ENCODE data around the gene KCNK18.

Gene KCNK18

DNA sequence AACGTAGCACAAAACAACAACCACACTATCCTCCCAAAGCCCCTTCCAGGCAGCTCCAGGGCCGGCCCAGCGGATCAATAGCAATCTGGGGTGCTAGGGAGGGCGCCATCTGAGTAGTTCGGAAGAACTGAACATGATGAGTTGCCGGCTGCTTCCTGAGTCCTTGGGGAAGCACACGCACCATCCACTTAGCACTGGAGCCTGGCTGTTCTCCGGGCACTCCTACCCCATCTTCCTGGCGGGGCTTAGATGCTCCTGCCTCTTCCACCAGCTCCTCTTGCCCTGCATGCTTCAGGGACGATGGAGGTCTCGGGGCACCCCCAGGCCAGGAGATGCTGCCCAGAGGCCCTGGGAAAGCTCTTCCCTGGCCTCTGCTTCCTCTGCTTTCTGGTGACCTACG lies at the start of gene KCNK18:
Gene KCNK18, plus strand, starts transcription at position 301 of the 400 bp plus-strand sequence. Its CDS starts 0 bp downstream, at position 301.
- DNase-seq (ENCODE audit: low read depth in 2 of 2): no peak

DNA sequence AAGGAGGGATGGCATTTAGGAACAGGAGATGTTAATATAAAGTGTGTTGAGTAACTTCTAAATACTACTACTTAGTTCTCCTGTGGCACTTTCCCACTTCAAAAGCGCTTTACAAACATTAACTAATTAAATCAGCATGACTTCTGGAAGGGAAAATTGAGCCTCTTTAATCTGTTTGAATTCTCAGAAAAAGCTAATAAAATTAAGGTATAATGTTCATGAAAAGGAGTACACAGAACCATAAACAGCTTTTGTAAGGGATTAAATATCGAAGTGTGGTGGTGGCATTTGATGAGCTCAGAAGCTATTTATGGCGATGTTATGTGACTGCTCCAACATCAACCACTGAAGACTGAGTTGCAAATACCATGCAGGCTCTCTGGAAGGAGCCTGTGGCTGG lies 49.0 kb upstream of the KCNK18 start:
- no peak for DNase-seq (ENCODE audit: low read depth in 2 of 2)

DNA sequence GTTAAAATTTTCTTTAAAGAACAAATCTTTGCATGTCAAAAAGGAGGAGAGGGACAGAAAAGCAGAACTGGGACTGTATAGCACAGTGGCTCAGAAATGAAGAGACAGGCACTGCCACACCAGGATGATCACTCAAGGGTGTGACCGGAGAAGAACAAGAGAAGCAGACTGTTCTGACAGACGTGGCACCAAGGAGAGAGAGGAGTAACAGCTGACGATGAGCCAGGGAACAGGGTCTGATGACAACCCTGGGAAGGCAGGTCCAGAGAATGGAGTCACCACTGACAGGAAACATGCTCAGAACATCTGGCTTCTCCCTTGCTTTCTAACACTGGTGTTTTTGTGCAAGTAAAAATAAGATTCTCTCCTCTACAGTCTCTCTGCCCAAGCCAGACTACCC lies 44.6 kb upstream of the KCNK18 start:
- DNase-seq (ENCODE audit: low read depth in 2 of 2): no peak

DNA sequence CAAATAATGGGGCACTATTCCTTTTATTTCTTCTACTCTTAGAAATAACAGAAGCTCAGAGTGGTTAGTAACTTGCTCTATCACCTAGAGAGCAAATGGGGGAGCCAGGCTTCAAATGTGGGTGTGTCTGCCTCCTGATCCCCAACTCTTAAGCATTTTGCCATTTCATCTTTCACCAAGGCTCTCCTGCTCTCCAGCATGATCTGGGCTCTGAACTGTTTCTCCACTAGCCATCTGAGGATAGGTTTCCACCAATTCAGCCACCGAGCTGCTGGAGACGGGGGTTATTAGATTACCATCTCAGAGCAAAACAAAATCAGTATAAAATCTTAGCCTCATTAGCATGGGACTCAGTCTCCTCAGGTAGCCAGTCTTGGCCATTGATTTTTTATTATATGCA lies 39.0 kb upstream of the KCNK18 start:
- no peak for DNase-seq (ENCODE audit: low read depth in 2 of 2)

DNA sequence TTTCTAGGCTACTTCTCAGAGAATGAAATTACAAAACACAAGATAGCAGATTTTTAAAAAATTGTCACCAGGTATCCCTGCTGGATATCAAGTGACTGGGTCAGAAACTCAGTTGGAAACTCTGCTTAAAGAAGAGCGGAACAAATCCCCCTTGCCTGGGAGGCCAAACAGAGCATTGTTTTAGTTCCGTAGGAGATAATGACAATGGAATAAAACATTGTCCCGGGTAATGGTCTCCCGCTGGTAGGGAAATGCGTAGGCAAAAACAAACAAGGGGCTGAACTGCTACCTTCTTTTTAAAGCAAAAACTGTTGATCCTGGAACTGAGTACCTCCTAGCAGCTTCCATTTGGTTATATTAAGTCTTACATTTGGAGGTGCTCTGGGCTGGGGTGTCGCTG lies 37.9 kb upstream of the KCNK18 start:
- DNase-seq (ENCODE audit: low read depth in 2 of 2): no peak

DNA sequence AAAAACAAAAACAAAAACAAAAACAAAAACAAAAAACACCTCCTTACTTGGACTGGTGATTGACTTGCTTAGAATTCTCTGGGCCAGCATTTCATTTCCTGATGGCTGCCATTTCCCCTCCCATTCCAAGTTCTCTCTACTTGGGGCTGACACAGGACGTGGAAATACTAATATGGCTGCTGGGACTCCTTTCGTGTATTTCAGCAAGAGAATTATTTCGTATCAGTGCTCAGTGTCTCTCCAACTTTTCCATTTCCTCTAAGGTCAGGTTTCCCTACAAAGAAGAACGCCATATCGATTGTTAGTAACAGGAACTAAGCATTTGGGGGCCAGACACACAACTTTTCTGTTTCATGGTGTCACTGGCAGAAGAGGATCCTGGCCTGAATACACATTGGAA lies 36.7 kb upstream of the KCNK18 start:
- no peak for DNase-seq (ENCODE audit: low read depth in 2 of 2)

DNA sequence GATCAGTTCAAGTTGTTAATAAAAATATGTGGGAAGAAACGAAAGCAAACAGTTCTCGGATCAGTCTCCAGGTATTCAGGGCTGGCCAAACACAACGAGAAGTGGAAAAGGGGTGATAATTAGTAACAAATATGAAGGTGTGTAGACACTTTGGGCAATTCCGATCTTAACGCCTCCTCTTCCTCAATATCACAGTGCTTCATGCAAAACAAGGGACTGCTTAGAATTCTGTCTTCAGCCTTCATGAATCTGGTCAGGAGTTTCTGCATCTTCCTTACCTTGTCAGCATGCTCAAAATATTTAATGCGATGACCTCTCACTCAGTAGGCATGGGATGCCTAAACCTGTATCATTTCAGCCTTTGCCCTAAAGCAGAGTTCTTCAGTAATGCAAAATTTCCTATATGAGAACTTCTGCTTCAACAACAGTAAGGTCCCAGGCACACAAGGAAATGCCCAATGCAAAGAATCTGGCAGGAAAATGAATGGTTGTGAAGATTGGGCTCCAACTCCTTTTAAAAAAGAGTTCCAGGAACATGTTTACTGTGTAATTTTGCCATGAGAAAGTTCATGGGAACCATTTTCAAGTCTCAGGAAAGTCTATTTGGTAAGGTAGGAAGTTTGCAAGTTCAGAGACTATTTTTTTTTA lies 35.8 kb upstream of the KCNK18 start:
- DNase-seq (ENCODE audit: low read depth in 2 of 2): no peak

DNA sequence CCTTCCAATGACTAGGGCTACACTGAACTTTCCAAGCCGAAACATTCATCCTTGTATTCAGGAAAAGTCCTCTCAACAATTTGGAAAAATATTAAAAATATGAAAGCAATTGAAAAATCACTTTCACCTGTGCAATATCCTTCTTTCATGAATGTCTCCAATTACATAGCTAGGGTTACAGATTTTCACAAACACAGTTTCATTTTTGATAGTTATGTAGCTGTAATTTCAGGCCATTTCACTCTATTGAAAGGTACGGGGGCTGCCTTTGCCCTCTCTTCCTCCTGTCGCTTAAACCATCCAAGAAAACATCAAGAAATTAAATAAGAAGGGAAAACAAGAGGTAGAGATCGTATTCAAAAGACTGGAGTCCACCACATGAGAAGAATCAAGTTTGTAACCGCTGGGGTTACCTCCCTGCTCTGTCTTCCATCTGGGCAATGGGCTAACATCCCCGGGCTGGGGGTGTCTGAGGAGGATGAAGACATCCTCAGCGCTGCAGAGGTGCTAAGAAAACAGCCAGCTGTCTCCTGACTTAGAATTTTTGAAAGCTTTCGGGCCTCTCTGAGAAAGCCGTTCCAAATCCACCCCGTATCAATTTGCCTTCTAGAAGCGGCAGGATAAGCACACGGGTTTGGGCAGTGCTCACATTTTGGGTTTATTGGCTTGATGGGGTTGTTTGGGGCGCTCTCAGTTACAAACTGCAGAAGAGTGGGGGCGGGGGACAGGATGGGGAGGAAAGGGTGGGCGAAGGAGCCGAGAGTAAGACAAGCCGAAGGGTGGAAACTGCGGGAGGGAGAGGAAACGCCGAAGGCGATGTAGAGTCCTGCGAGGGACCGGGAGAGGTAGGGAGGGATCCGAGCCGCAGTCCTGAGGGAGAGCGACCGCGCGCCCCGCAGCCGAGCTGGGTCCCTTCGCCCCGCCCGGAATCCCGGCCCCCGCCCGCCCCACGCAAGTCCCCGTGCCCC lies 34.9 kb upstream of the KCNK18 start:
- no peak for DNase-seq (ENCODE audit: low read depth in 2 of 2)

DNA sequence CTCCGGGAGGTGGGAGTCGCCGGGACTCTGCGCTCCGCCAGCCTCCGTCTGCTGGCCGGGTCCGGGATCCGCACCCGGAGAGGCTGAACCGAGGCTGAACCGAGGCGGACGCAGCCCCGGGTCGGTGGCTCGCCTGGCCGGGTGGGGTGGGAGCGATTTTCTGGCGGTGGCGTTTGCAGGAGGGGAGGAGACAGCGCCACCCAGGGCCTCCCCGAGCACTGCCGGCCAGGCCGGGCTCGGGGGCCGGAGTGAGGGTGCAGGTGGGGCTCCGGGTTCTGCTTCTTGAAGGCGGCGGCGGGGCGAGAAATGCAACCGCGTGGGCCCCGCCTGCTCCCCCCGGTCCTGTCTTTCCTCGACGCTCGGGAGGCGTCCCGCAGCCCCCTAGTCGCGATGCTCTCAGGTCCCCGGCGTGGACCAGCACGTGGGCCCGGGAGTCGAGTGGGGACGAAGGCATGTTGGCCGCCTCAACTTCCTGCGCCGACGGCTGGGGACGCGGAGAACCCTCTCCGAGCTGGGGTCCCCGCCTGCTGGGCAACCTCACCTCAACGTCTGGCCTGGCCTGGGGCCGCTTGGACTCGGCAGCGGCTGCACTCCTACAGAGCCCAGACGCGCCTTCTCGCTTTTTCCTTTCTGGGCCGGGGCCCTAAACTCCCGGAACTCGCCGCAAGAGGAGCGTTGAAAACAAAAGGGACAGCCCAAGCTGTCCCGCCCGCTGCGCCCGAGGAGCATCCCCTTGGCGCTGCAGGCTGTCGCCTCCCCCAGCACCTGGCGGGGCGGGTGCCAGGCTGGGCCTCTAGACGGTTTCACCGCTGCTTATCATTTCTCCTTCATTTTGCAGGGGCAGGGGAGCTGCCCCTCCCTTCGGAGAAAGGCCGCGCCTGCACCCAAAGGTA lies 34.0 kb upstream of the KCNK18 start:
- DNase-seq (ENCODE audit: low read depth in 2 of 2): no peak

DNA sequence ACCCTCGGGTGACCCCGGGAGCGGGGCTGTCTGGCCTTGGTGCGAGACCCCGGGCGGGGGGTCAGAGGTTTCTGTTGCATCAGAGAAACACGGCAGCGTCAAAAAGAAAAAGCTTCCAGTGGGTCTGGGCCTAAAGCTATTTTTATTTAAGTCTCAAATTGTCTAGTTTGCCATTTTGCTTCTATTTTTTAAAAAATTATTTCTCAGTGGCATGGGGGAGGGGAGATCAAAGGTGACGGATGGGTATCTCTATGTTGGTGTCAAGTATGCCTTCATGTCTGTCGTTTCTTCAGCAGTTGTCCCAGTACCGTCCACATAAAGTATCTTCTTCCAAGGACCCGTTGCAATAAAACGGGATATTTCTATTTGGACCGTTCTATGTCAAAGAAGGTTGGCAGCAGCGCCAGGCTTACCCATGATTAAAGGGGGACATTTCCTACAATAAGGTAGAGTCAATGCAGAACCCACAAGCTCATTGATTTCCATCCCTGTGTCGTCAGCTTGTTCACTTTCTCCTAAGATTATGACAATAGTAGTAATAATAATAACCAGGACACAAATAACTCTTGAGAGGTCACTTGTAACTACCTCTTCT lies 33.2 kb upstream of the KCNK18 start:
- no peak for DNase-seq (ENCODE audit: low read depth in 2 of 2)

DNA sequence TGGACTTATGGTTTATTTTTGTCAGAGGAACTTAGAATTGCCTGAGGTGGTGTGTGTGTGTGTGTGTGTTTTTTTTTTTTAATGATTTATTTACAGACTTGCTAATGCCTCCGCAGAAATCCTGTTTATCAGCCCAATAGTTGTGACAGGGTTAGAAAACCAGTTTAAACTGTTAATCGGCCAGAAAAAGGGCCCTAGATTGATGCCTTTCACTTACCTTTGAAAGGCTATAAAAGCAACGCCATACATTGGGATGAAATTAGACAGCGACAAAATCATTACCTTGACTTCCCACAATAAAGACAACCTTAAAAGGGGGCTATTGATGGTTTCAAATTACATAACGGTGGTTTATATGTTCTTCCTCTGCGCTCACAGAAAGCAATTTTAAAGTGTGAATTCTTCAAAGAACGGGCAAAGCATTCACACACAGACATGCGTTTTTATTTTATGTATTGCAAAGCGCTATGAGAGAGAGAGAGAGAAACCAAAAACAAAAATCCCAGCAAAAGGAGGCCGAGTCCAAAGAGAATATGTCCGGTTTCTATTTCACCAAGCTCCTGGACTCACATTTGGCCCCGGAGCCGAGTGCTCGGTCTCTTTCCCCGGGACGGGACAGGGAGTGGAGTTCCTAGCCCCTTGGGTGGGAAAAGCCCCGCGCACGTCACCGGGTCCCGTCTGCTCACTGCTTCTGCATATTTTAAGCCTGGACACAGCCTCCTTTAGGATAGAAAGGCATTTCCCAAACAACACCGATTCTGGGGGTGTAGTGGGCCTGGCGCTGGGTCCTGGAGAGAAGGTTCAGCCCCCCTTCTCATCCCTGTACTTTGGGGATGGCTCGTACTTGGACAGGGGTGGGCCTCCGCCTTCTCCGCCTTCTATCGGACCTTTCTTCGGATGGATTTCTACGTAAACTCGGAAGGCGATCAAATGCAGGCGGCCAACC lies 32.4 kb upstream of the KCNK18 start:
- no peak for DNase-seq (ENCODE audit: low read depth in 2 of 2)

DNA sequence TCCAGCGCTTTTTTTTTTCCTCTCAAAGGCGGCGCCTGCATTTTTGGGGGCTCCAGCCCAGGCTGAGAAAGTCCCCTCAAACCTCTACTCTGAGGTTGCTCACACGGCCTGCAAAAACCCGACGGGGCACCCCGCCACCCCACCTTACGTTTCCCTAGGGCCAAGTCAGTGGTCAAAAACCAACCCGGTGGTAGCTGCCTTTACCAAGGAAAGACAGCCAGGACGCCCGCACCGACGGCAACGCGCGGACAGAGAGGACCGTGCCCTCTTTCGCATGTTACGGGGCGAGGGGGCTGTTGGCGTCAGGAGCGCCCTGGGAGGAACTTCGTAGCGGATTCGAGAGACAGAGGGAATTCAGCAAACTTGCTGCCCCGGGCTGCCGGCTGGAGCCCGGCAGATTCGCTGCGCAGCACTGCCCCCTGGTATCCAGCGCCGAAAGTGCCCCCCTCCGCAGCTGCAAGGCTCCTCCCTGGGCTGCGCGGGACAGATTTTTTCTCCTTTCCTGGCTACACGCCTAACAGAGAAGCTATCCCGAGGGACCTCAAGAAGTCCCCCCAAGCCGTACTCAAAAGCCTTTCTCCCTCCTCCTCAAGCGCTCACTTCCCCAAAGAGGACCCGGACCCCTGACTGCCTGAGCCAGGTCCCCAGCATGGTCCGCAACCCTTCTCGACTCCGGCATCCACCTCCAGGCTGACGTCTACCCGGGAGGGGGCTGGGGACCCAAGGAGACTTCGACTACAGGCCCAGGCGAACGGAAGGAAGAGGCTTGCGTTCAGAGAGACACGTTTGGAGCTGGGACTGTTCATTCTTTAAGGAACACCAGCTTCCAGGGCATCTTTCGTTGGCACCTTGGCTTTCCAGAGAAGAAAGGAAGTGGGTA lies 31.5 kb upstream of the KCNK18 start:
- DNase-seq (ENCODE audit: low read depth in 2 of 2): no peak

DNA sequence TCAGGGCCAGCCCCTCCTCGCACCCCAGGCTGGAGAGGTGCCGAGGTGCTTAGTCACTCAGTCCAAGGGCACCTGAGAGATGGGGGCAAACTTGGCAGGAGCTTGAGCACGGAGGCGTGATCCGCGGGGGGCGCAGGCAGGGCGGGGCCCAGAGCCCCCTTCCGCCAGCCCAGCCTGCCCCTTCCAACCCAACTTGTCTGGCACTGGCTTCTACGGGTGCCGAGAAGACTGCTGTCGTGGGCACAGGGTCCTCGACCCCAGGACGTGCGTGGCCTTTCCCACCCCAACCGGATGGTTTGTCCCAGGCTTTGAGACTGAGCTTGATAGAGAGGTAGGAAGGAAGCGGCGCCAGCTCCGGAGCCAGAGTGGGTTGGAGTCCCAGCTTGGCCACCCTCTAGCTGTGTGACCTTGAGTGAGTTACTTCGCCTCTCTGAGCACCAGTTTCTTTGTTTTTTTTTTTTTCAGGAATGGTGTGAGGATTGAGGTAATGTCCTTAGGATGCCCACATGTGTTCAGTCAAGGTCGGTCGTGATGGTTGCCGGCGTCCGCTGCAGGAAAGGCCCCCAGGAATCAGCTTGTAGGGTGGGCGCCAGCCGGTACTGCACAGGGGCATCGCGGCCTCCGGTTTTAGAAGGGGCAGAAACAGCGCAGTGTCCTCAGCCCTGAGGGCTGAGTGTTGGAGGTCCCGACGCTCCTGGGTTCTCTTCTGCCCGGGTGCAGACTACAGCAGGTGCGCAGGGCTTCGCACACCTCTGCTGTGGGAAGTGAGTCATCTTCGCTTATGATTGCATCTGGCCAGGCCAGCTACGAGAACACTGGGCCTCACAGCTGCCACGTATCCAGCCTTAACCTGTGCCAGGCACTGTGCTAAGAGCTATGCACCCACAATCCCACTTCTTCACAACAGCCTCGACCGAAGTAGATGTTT lies 30.6 kb upstream of the KCNK18 start:
- no peak for DNase-seq (ENCODE audit: low read depth in 2 of 2)

DNA sequence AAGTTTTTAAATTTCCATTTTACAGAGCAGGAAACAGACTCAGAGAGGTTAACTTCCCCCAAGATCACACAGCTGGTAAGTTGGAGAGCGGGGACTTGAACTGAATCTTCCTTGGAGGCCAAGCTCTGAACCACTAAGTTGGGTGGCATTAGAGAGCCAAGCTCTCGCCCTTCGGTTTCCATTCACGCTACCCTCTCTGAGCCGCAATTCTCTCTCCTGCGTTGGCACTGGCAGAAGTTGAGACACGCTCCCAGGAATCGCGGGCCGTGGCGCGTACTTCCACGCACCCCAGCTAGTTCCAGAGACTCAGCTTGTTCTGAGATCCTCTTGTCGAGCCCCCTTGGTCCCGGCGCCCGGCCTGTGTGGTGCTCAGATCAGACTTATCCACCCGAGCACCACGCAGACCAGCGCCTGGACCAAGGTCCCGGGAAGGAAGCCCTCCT lies 29.9 kb upstream of the KCNK18 start:
- DNase-seq (ENCODE audit: low read depth in 2 of 2): no peak

DNA sequence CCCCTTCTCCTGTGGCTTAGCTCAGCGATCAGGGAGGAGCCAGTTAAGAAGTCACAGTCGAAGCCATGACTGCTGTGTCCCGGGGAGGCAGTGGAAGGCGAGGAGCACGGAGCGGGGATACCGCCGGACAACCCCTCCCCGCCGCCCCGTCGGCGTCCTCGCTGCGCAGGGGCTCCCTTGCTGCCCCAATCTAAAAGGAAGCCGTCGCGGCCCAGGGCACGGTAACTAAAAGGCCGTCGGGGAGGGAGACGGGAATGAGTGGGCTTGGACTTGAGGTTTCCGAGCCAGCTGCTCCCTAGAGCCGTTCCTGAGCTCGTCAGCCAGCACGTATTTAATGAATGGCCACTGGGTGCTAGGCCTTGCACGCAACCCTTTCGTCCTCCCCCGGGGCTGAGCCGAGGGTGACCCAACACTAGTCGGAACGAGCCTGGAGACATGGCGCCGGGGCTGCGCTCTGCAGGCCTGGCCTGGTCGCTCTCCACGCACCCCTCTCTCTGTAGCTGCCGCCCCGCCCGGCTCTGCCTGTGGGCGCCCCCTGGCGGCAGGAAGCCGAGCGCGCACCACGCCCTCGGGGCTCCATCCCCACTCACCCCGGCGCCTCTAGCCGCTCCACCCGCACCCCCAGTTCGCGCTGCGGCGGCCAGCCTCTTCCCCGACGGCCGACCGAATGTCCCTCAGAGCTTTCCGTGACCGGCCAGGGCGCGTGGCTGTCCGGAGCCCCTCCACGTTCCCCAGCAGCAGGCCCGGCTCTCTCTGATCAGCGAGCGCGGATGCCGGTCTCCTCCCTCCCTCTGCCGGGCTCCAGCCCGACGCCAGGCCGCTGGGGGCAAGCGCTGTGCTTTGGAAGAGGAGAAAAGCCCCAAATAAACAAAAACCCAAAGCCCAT lies 29.3 kb upstream of the KCNK18 start:
- peak; percentile 12 to 46 for DNase-seq (ENCODE audit: low read depth in 2 of 2)

DNA sequence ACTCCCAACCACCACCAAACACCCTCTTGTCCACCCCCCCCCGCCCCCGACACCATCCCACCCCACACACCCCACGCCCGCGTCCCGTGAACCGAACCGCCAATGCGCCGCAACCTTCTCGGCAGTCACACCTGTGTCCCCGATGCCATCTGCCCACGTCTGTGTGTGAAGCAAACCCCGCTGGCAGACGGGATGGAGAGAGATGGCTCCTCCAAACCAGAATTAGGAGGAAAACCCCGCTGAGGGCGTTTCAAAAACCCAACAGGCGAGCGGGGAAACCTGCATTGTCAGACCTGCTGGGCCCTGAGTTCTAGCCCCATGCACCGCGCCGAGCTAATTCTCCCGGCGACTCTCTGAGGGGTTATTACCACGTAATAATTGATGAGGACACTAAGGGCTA lies 28.6 kb upstream of the KCNK18 start:
- no peak for DNase-seq (ENCODE audit: low read depth in 2 of 2)

DNA sequence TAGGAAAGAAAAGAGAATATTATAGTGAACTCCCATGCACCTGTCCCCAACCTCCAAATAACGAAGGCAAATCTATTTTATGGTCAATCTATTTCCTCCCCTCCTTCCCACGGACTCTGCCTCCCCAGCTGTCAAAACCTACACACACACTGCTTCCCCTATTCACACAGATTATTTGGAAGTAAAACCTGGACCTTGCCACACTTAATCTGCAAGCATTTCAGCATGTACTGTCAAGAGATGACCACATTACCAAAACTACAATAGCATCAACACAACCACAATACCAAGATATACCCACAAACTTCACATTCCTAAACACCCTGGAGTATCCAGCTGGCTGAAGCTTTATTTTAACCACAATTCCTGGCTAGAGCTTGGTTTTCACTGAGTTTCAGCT lies 27.8 kb upstream of the KCNK18 start:
- DNase-seq (ENCODE audit: low read depth in 2 of 2): no peak
